ENCODE data around the gene THADA.

DNA sequence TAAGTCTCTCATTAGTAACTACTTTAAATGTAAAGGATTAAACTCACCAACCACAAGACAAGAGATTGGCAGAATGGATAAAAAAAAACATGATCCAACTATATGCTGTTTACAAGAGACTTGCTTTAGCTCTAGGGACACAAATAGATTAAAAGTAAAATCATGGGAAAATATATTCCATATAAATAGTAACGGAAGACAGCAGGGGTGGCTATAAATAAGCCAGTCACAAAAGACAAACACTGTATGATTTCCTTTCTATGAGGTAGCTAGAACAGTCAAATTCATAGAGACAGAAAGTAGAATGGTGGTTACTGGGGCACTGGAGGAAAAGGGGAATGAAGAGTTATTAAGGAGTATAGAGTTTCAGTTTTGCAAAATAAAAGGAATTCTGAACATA is 145.2 kb downstream of the THADA start:
- TF ChIP-seq POLR2A (IDR thresholded peaks at IDR 0.05; ENCODE audit: low read depth, low read length) (no peak), EZH2 (IDR thresholded peaks at IDR 0.05; ENCODE audit: borderline replicate concordance, low read depth, low read length, severe bottlenecking) (no peak), FOS (IDR thresholded peaks at IDR 0.05; ENCODE audit: borderline replicate concordance, insufficient read depth, low read length) (no peak)
- TF ChIP-seq, protein P1, sequence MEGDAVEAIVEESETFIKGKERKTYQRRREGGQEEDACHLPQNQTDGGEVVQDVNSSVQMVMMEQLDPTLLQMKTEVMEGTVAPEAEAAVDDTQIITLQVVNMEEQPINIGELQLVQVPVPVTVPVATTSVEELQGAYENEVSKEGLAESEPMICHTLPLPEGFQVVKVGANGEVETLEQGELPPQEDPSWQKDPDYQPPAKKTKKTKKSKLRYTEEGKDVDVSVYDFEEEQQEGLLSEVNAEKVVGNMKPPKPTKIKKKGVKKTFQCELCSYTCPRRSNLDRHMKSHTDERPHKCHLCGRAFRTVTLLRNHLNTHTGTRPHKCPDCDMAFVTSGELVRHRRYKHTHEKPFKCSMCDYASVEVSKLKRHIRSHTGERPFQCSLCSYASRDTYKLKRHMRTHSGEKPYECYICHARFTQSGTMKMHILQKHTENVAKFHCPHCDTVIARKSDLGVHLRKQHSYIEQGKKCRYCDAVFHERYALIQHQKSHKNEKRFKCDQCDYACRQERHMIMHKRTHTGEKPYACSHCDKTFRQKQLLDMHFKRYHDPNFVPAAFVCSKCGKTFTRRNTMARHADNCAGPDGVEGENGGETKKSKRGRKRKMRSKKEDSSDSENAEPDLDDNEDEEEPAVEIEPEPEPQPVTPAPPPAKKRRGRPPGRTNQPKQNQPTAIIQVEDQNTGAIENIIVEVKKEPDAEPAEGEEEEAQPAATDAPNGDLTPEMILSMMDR (IDR thresholded peaks at IDR 0.05; ENCODE audit: extremely low read depth in 1 of 2, insufficient read depth in 1 of 2, low read depth in 1 of 2, low read length in 2 of 2): no peak

All from endothelial cell of umbilical vein (primary cell).